ENCODE data around the gene ADAM11. TPM values are rescaled to one million over a fixed set of nuclear protein-coding genes. Genes with fewer than 3 reads are reported as not detected.

ADAM11 gene
- total RNA-seq, 2 donors from 2014 or later, result 1.9 to 3.5 TPM

DNA sequence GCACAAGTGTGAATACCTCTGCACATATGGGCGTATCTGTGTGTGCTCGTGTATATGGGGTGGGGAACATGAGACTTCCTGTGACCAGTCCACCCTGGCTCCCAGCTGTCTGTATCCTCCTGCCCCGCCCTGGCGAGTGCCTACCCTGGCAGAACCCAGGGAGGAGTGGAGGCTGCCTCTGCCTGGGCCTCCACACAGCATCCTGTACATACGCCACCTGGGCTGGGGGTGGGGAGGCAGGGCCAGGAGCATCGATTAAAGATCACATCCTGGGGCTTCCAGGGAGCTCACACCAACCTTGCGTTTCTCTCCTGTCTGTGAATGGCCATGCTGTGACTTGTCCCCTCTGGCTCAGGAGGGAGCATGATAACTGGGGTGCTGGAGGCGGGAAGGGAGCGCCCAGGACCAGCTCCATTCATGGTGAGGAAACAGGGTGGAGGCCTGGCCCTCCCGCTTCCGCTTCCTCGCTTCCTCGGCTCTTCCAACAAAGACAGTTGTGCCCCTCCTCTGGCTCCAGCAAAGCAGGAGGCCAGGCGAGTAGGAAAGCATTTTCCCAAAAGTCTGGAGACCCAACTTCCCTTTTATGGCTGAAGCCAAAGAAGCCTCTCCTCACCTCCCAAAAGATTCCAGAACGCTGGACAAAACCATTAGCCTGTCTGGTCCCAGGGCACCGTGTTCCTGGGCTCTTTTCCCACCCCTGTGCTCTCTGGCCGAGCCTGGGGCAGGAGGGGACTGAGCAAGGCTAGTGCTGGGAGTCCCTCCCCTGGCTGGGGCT, 22.9 kb downstream of the ADAM11 start:
- H3K4me3 Mint-ChIP-seq, result no peak overlapping the region
- Histone ChIP-seq H3K9ac (ENCODE audit: extremely low read depth, low read length, poor library complexity, severe bottlenecking) (no peak overlapping the region), H3K9me3 (ENCODE audit: control insufficient read depth, low read length) (no peaks in the 10 kb centered on the region), H3K36me3 (ENCODE audit: control insufficient read depth, insufficient read depth, low read length) (no peaks in the 10 kb centered on the region), H3K4me1 (ENCODE audit: control insufficient read depth, insufficient read depth, low read length) (no peaks in the 10 kb centered on the region), H3K4me3 (ENCODE audit: low read length) (no peak overlapping the region), H3K27ac (ENCODE audit: low read depth, low read length) (peak overlapping the region; percentile 54), H3K27me3 (ENCODE audit: control insufficient read depth, insufficient read depth, low read length, poor library complexity, severe bottlenecking) (peaks cover 8% of the 10 kb centered on the region)
- WGBS, 2 experiments (ENCODE audit: insufficient coverage in 1 of 2, insufficient read length in 1 of 2), result 75 to 76% methylated on average over 5 to 17 of the region's 17 CpGs
- TF ChIP-seq CTCF (conservative IDR thresholded peaks at IDR 0.05), result no peak
- no peaks in the 10 kb centered on the region for H3K36me3 Mint-ChIP-seq (ENCODE audit: low read depth)
- DNase-seq, result peak; percentile 84
- peaks cover 19% of the 10 kb centered on the region for H3K27me3 Mint-ChIP-seq (ENCODE audit: insufficient read depth)
- peak overlapping the region; percentile 18 for H3K27ac Mint-ChIP-seq
- no peaks in the 10 kb centered on the region for H3K9me3 Mint-ChIP-seq
- peaks cover 8% of the 10 kb centered on the region for H3K4me1 Mint-ChIP-seq

DNA sequence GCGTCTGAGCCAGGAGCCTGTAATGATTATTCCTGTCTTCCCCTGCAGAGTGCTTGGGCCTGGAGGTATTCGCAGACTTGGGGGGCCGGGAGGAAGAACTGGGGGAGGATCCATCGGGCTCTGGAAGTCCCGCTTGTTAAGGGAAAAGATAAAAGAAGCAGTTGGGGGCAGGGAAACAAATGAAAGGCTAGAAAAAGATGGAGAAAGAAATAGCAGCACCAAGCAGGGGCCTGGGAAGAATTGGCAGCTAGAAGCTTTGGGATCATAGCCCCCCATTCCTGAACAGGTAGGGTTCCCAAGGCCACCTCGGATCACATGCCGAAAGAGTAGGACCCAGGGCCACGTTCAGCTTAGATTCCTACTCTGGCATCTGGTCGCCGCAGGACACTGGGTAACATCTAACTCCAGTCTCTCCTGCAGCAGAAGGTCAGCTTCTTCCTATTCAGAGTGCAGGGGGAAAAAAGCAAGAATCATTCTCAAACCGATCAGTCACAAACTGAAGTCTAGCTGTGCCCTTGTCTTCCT, 23.6 kb downstream of the ADAM11 start:
- Histone ChIP-seq H3K27ac (ENCODE audit: low read depth, low read length) (peak overlapping the region; percentile 54), H3K9ac (ENCODE audit: extremely low read depth, low read length, poor library complexity, severe bottlenecking) (no peak overlapping the region), H3K4me1 (ENCODE audit: control insufficient read depth, insufficient read depth, low read length) (no peaks in the 10 kb centered on the region), H3K27me3 (ENCODE audit: control insufficient read depth, insufficient read depth, low read length, poor library complexity, severe bottlenecking) (peaks cover 1% of the 10 kb centered on the region), H3K36me3 (ENCODE audit: control insufficient read depth, insufficient read depth, low read length) (no peaks in the 10 kb centered on the region), H3K4me3 (ENCODE audit: low read length) (no peak overlapping the region), H3K9me3 (ENCODE audit: control insufficient read depth, low read length) (no peaks in the 10 kb centered on the region)
- TF ChIP-seq CTCF (conservative IDR thresholded peaks at IDR 0.05), result no peak
- Mint-ChIP-seq H3K36me3 (ENCODE audit: low read depth) (no peaks in the 10 kb centered on the region), H3K4me3 (no peak overlapping the region), H3K27me3 (ENCODE audit: insufficient read depth) (peaks cover 13% of the 10 kb centered on the region), H3K9me3 (no peaks in the 10 kb centered on the region), H3K27ac (peak overlapping the region; percentile 18), H3K4me1 (peaks cover 8% of the 10 kb centered on the region)
- DNase-seq, result peak; percentile 57
- 49 to 60% methylated on average over 9 to 11 of the region's 11 CpGs for WGBS, 2 experiments (ENCODE audit: insufficient coverage in 1 of 2, insufficient read length in 1 of 2)

DNA sequence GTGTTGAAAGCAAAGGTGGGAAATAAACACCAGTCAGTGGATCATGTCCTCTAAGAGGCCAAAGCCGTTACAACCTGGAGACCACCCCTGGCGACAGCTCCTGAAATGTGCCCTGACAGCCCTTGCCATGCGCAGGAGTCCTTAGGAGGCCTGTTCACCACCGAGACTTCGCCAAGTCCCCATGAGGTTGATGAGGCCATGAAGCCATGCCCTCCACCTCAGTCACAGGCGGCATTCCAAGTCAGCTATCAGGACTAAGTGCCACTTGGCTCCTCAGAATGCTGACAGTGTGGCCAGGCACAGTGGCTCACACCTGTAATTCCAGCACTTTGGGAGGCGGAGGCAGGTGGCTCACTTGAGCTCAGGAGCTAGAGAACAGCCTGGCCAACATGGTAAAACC, 27.1 kb downstream of the ADAM11 start:
- no peak overlapping the region for H3K4me3 Mint-ChIP-seq
- no peaks in the 10 kb centered on the region for H3K27me3 ChIP-seq (ENCODE audit: control insufficient read depth, insufficient read depth, low read length, poor library complexity, severe bottlenecking)
- DNase-seq, result peak; percentile 60
- H3K4me1 ChIP-seq (ENCODE audit: control insufficient read depth, insufficient read depth, low read length), result no peaks in the 10 kb centered on the region
- H3K9ac ChIP-seq (ENCODE audit: extremely low read depth, low read length, poor library complexity, severe bottlenecking), result no peak overlapping the region
- H3K4me3 ChIP-seq (ENCODE audit: low read length), result no peak overlapping the region
- no peaks in the 10 kb centered on the region for H3K36me3 ChIP-seq (ENCODE audit: control insufficient read depth, insufficient read depth, low read length)
- no peak for TF ChIP-seq CTCF (conservative IDR thresholded peaks at IDR 0.05)
- no peaks in the 10 kb centered on the region for H3K9me3 Mint-ChIP-seq
- no peak overlapping the region for H3K27ac ChIP-seq (ENCODE audit: low read depth, low read length)
- no peaks in the 10 kb centered on the region for H3K9me3 ChIP-seq (ENCODE audit: control insufficient read depth, low read length)
- no peaks in the 10 kb centered on the region for H3K36me3 Mint-ChIP-seq (ENCODE audit: low read depth)
- H3K4me1 Mint-ChIP-seq, result peaks cover 8% of the 10 kb centered on the region
- no peak overlapping the region for H3K27ac Mint-ChIP-seq
- H3K27me3 Mint-ChIP-seq (ENCODE audit: insufficient read depth), result no peaks in the 10 kb centered on the region
- WGBS, 2 experiments (ENCODE audit: insufficient coverage in 1 of 2, insufficient read length in 1 of 2), result 93 to 94% methylated on average over 7 of the region's 7 CpGs
